OCI-LY7 (cell line): Measurements from ENCODE around the gene CACNA2D1.

Experiments
- EZH2phosphoT487 ChIP-seq: fragments of 200-600 bp; sonication (generic); IDR thresholded peaks from 2 replicates; pipeline ENCODE4 v1.6.1; 2018; ENCODE audit warnings: low read depth, borderline replicate concordance, mild to moderate bottlenecking, mixed run types, antibody characterized with exemption, low read length, moderate library complexity, mixed read lengths
- TF ChIP-seq, protein P1 (sequence below): fragments of 200-600 bp; sonication (generic); conservative IDR thresholded peaks from 2 replicates; pipeline ENCODE4 v1.5.1; 2014; ENCODE audit warnings: mild to moderate bottlenecking, antibody characterized with exemption, low read length, moderate library complexity, mixed read lengths

DNA sequence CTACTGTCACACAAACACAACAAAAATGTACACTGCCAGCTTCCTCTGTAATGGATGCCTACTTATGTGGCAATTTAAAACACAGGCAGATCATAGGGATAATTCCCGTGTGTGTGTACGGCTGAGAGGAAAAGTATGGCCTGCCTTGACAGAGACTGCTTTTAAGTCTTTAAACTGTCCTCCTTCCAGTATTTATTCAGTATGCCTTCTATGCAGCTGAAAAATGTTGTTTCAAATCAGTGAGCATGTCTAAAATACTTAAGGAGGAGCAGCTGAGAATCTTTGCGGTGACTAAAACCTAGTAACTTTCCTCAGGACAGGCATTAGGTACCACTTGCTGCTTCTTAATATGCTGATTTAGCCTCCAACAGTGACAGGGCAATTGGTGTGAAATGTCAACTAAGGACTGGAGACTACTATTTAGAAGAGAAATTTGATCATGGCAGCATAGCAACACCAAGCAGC lies 126.3 kb downstream of the CACNA2D1 start:
- TF ChIP-seq, protein P1, sequence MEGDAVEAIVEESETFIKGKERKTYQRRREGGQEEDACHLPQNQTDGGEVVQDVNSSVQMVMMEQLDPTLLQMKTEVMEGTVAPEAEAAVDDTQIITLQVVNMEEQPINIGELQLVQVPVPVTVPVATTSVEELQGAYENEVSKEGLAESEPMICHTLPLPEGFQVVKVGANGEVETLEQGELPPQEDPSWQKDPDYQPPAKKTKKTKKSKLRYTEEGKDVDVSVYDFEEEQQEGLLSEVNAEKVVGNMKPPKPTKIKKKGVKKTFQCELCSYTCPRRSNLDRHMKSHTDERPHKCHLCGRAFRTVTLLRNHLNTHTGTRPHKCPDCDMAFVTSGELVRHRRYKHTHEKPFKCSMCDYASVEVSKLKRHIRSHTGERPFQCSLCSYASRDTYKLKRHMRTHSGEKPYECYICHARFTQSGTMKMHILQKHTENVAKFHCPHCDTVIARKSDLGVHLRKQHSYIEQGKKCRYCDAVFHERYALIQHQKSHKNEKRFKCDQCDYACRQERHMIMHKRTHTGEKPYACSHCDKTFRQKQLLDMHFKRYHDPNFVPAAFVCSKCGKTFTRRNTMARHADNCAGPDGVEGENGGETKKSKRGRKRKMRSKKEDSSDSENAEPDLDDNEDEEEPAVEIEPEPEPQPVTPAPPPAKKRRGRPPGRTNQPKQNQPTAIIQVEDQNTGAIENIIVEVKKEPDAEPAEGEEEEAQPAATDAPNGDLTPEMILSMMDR: no peak
- no peak for TF ChIP-seq EZH2phosphoT487
